Measurements from ENCODE around the gene IGF2BP2.

- TF ChIP-seq CTCF (IDR thresholded peaks at IDR 0.05; ENCODE audit: low read depth, low read length) (no peak), POLR2A (IDR thresholded peaks at IDR 0.05; ENCODE audit: extremely low read depth, insufficient read length) (no peak), MYC (IDR thresholded peaks at IDR 0.05; ENCODE audit: low read depth, low read length) (no peak)
Measured at GRCh38 chr3:185830018-185830797, 5.4 kb upstream of the IGF2BP2 start.
